ENCODE measurements around the gene TXNDC11. TPM values are rescaled to one million over a fixed set of nuclear protein-coding genes. Genes with fewer than 3 reads are reported as not detected.

TXNDC11 gene
- total RNA-seq, 1 donor from 2014 or later = 99.2 TPM

DNA sequence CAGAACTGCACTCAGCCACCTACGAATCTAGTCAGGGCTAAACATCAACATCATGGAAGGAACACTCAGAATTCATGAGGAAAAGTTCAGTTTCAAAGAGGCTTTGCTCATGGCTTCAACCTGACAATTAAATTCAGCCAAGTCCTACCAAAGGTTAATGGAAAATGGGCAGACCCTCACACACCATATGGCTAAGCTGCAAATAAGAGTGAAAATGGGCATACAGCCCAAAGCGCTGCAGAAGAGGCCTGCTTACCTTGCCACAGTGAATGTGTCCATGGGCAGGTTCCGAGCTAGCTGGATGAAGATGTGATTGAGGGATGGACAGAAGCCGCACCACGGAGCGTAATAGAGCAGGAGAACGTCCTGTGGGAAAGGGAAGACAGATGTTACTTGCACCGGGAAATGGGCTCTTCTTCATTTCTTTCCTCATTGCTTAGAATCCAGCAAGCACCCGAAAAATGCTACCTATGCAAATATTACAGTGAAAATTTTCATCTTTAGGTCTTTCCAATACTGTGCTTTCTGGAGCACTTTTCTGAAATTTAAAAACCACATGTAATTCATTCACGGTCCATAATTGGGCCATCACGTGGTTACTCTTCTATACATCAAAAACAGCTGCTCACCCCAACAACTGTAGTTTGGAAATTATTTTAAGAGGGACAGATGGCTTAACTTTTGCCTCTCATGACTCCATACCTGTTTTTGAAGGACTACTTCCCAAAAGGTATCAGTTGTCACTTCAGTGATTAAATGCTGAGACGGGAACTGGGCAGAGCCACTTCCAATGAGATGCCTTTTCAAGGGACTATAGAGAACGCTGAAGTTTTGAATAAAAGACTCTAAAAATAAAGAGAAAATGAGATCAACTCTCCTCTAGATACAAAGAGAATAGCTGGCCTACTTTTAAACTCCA is 54.8 kb downstream of the TXNDC11 start:
- ATAC-seq = no peak
- no peak overlapping the region for H3K4me3 ChIP-seq
- no peaks in the 10 kb centered on the region for H3K9me3 ChIP-seq
- peaks cover 88% of the 10 kb centered on the region for H3K36me3 ChIP-seq
- DNase-seq = no peak
- peaks cover 14% of the 10 kb centered on the region for H3K4me1 ChIP-seq
- TF ChIP-seq, protein P1, sequence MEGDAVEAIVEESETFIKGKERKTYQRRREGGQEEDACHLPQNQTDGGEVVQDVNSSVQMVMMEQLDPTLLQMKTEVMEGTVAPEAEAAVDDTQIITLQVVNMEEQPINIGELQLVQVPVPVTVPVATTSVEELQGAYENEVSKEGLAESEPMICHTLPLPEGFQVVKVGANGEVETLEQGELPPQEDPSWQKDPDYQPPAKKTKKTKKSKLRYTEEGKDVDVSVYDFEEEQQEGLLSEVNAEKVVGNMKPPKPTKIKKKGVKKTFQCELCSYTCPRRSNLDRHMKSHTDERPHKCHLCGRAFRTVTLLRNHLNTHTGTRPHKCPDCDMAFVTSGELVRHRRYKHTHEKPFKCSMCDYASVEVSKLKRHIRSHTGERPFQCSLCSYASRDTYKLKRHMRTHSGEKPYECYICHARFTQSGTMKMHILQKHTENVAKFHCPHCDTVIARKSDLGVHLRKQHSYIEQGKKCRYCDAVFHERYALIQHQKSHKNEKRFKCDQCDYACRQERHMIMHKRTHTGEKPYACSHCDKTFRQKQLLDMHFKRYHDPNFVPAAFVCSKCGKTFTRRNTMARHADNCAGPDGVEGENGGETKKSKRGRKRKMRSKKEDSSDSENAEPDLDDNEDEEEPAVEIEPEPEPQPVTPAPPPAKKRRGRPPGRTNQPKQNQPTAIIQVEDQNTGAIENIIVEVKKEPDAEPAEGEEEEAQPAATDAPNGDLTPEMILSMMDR (IDR thresholded peaks at IDR 0.05) = no peak
- intact Hi-C loops (cut with DNase I) = no loop called here
- no peak overlapping the region for H3K27ac ChIP-seq
- H3K27me3 ChIP-seq = no peaks in the 10 kb centered on the region

DNA sequence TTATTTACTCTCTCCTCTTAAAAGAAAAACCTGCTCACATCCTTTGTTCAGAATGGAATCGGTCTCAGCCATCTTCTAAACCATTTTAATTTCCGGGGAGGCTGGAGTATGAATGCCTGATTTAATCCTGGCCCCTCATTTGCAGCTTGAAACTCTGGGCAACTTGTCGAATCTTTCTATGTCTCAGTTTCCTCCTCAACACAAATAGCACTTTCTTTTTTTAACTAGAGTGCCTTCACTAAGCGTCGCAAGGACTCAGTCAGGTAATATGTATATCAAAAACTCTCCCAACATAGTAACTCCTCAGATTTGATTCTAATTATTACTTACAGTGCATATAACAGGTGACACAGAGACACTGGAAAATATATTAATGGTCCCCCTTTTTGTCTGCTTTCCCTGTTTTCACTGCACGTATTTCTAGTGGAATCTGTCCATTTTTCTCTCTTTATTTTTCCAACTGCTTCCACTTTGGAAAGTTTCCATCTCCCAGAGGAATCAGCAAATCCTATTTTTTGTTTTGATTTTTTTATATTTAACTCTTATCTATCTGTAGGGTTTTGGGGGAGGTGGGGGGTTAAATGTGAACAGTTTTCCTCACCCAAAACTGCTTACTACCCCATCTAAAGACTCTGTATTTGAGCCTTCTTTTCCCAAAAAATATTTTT is 55.8 kb downstream of the TXNDC11 start:
- ATAC-seq = no peak
- intact Hi-C loops (cut with DNase I) = no loop called here
- DNase-seq = no peak

DNA sequence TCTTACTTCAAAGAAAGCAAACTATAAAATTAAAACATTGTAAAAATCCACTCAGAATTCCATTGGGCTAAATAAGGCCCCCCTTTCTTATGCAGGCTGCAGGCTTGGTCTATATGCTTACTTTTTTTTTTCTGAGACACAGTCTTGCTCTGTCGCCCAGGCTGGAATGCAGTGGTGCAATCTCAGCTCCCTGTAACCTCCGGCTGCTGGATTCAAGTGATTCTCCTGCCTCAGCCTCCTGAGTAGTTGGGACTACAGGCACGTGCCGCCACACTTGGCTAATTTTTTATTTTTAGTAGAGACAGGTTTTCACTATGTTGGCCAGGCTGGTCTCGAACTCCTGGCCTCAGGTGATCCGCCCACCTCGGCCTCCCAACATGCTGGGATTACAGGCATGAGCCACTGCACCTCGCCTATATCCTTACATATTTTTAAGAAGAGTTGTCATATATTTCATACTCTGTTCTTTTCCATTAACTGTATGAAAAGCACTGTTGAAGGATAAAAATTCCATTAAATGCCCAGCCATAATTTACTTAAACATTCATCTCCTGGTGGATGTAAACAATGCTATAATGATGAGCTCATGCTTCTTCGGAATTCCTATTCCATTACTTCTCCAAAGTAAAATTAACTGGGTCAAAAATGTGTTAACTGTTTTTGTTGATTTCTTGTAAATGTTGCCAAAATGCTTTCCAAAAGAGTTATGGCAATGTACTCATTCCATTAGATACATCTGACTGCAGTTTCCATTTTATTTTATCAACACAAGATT is 56.6 kb downstream of the TXNDC11 start:
- no peak overlapping the region for H3K27ac ChIP-seq
- peaks cover 85% of the 10 kb centered on the region for H3K36me3 ChIP-seq
- no peak for DNase-seq

More for the DNA sequence above, 55.8 kb downstream of the TXNDC11 start:
- H3K4me3 ChIP-seq = no peak overlapping the region
- peaks cover 88% of the 10 kb centered on the region for H3K36me3 ChIP-seq
- no peaks in the 10 kb centered on the region for H3K9me3 ChIP-seq
- peaks cover 18% of the 10 kb centered on the region for H3K4me1 ChIP-seq
- H3K27ac ChIP-seq = no peak overlapping the region
- TF ChIP-seq, protein P1 (IDR thresholded peaks at IDR 0.05) = no peak
- no peaks in the 10 kb centered on the region for H3K27me3 ChIP-seq

DNA sequence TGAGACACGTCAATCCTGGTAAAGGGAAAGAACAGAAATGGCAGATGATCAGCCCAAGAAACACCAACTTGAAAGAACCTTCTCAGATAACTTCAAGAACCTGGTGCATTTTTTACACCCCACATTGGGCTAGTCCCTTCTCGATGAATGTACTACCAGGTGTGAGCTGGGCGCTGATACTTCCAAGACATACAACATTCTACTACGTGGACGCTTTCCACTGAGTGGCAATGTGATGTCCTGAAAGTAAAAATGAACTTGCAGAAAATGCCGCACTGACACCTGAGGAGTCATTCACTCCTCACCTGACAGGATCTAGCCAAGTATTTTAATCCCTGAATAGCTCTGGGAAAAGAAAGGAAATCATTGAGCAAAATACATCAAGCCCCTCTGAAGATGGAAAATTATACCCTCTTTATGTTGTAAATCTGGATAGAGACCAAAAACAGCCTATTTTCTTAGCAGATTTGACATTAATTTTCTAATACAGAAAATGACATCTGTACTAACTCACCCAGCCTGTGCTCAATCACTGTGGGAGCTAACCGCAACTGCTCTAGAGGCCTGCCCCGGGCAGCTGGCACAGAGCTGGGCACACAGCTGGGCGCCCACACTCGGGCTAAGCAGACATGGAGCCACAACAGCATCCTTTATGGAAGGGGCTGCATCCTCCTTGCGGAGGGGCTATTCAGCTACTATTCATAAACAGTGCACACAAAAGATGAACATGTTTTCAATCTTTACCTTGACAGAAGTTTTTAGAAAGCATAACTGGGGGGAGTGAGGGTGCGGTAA is 58.2 kb downstream of the TXNDC11 start:
- H3K27me3 ChIP-seq = no peaks in the 10 kb centered on the region
- intact Hi-C loops (cut with DNase I) = no loop called here
- H3K4me3 ChIP-seq = no peak overlapping the region

More for the DNA sequence above, 56.6 kb downstream of the TXNDC11 start:
- intact Hi-C loops (cut with DNase I) = no loop called here
- no peak for ATAC-seq
- no peaks in the 10 kb centered on the region for H3K27me3 ChIP-seq
- H3K4me3 ChIP-seq = no peak overlapping the region
- peaks cover 26% of the 10 kb centered on the region for H3K4me1 ChIP-seq
- no peaks in the 10 kb centered on the region for H3K9me3 ChIP-seq
- TF ChIP-seq, protein P1 (IDR thresholded peaks at IDR 0.05) = no peak

More for the DNA sequence above, 58.2 kb downstream of the TXNDC11 start:
- DNase-seq (no peak), ATAC-seq (no peak)
- H3K36me3 ChIP-seq = peaks cover 93% of the 10 kb centered on the region
- TF ChIP-seq, protein P1 (IDR thresholded peaks at IDR 0.05) = no peak
- peaks cover 21% of the 10 kb centered on the region for H3K4me1 ChIP-seq
- no peak overlapping the region for H3K27ac ChIP-seq
- no peaks in the 10 kb centered on the region for H3K9me3 ChIP-seq

Data from upper lobe of right lung (tissue), 1 donor.